Neural progenitor cell (in vitro differentiated cells): ENCODE results near the gene HSPB2. TPM values are rescaled to one million over a fixed set of nuclear protein-coding genes. Genes with fewer than 3 reads are reported as not detected.

Source experiments
- DNase-seq: peaks from one replicate; pipeline ENCODE4 v3.0.0-alpha.2; 2016; ENCODE audit warnings: low spot score
- H2AFZ ChIP-seq: fragments of 200-600 bp; sonication (generic); replicated peaks from 2 replicates; pipeline ENCODE4 v1.6.1; 2016; ENCODE audit warnings: antibody characterized with exemption
- H3F3A ChIP-seq: fragments of 200-600 bp; sonication (generic); 2 replicates; pipeline ENCODE4 v1.6.1; 2016; ENCODE audit warnings: antibody characterized with exemption, low read depth
- H3K27ac ChIP-seq: fragments of 200-600 bp; sonication (generic); 2 replicates; pipeline ENCODE4 v1.5.1; 2016; ENCODE audit warnings: mild to moderate bottlenecking
- H3K27me3 ChIP-seq: fragments of 200-600 bp; sonication (generic); 2 replicates; pipeline ENCODE4 v1.6.1; 2016; ENCODE audit warnings: mild to moderate bottlenecking, moderate library complexity
- H3K36me3 ChIP-seq: fragments of 200-600 bp; sonication (generic); 2 replicates; pipeline ENCODE4 v1.5.1; 2016
- H3K4me1 ChIP-seq: fragments of 200-600 bp; sonication (generic); 2 replicates; pipeline ENCODE4 v1.6.1; 2016; ENCODE audit warnings: mixed run types
- H3K4me2 ChIP-seq: fragments of 200-600 bp; sonication (generic); 2 replicates; pipeline ENCODE4 v1.6.1; 2016
- H3K4me3 ChIP-seq: fragments of 200-600 bp; sonication (generic); 2 replicates; pipeline ENCODE4 v1.5.1; 2016
- H3K79me2 ChIP-seq: fragments of 200-600 bp; sonication (generic); 2 replicates; pipeline ENCODE4 v1.6.1; 2016; ENCODE audit warnings: low read depth
- H3K9ac ChIP-seq: fragments of 200-600 bp; sonication (generic); 2 replicates; pipeline ENCODE4 v1.6.1; 2016
- H3K9me3 ChIP-seq: fragments of 200-600 bp; sonication (generic); 2 replicates; pipeline ENCODE4 v1.5.1; 2016; ENCODE audit warnings: low read depth
- H4K20me1 ChIP-seq: fragments of 200-600 bp; sonication (generic); 2 replicates; pipeline ENCODE4 v1.6.1; 2016; ENCODE audit warnings: low read depth
- H3K27ac Mint-ChIP-seq: 3 replicates; pipeline ENCODE4 v1.8.0; 2021; ENCODE audit warnings: mixed read lengths
- H3K27me3 Mint-ChIP-seq: 2 replicates; pipeline ENCODE4 v1.8.0; 2022; ENCODE audit warnings: low read depth, mild to moderate bottlenecking, inconsistent platforms, moderate library complexity, mixed read lengths; ENCODE audit not compliant: insufficient read depth
- H3K36me3 Mint-ChIP-seq: 3 replicates; pipeline ENCODE4 v1.8.0; 2021; ENCODE audit warnings: mixed read lengths
- H3K4me1 Mint-ChIP-seq: 3 replicates; pipeline ENCODE4 v1.8.0; 2021; ENCODE audit warnings: mixed read lengths
- H3K4me3 Mint-ChIP-seq: 3 replicates; pipeline ENCODE4 v1.8.0; 2021; ENCODE audit warnings: mild to moderate bottlenecking, moderate library complexity, mixed read lengths
- H3K9me3 Mint-ChIP-seq: 3 replicates; pipeline ENCODE4 v1.8.0; 2020; ENCODE audit warnings: mixed read lengths
- EZH2 ChIP-seq: fragments of 200-600 bp; sonication (generic); IDR thresholded peaks from 2 replicates; pipeline ENCODE4 v1.6.1; 2017; ENCODE audit warnings: antibody characterized with exemption, mild to moderate bottlenecking, moderate library complexity
- EZH2phosphoT487 ChIP-seq: fragments of 200-600 bp; sonication (generic); IDR thresholded peaks from 2 replicates; pipeline ENCODE4 v1.6.1; 2017; ENCODE audit warnings: antibody characterized with exemption
- total RNA-seq: library from RNA; depleted of rRNA; stranded (reverse); fragments of >200 nt; gene quantifications from 2 replicates; pipeline ENCODE4 v1.2.3, GENCODE V29; 2015; ENCODE audit warnings: low replicate concordance
- TF ChIP-seq, protein P1 (sequence below): fragments of 200-600 bp; sonication (generic); IDR thresholded peaks from 2 replicates; pipeline ENCODE4 v1.5.1; 2017; ENCODE audit warnings: antibody characterized with exemption, mild to moderate bottlenecking

HSPB2 gene
- total RNA-seq, 1 donor from 2014 or later = not detected

DNA sequence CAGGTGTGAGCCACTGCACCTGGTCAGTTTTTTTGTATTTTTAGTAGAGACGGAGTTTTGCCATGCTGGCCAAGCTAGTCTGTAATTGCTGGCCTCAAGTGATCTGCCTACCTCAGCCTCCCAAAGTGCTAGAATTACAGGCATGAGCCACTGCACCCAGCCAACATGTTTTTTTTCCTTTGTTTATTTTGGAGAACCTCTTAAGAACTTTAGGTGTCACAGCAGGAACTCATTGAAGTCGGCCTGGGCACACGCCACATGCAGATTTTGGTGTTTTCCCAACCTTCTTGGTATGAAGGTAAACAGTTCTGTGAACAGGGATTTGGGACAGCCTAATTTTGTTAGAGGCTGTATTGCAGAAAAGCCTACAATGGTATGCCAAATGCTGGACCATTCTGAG is 34.0 kb downstream of the HSPB2 start:
- peaks cover 9% of the 10 kb centered on the region for H3K4me1 ChIP-seq
- Mint-ChIP-seq H3K9me3 (peaks cover 4% of the 10 kb centered on the region), H3K4me1 (no peaks in the 10 kb centered on the region), H3K36me3 (peaks cover 12% of the 10 kb centered on the region), H3K27me3 (peaks cover 4% of the 10 kb centered on the region), H3K4me3 (no peak overlapping the region), H3K27ac (no peak overlapping the region)
- H3K27me3 ChIP-seq = no peaks in the 10 kb centered on the region
- H3K36me3 ChIP-seq = no peaks in the 10 kb centered on the region
- H3K79me2 ChIP-seq = no peaks in the 10 kb centered on the region
- no peak overlapping the region for H3K4me3 ChIP-seq
- H3K9ac ChIP-seq = no peak overlapping the region
- DNase-seq = no peak
- H3F3A ChIP-seq = peaks cover 11% of the 10 kb centered on the region
- H2AFZ ChIP-seq = no peak overlapping the region
- no peaks in the 10 kb centered on the region for H3K9me3 ChIP-seq
- H3K27ac ChIP-seq = no peak overlapping the region
- H3K4me2 ChIP-seq = no peak overlapping the region
- H4K20me1 ChIP-seq = no peaks in the 10 kb centered on the region
- TF ChIP-seq, protein P1, sequence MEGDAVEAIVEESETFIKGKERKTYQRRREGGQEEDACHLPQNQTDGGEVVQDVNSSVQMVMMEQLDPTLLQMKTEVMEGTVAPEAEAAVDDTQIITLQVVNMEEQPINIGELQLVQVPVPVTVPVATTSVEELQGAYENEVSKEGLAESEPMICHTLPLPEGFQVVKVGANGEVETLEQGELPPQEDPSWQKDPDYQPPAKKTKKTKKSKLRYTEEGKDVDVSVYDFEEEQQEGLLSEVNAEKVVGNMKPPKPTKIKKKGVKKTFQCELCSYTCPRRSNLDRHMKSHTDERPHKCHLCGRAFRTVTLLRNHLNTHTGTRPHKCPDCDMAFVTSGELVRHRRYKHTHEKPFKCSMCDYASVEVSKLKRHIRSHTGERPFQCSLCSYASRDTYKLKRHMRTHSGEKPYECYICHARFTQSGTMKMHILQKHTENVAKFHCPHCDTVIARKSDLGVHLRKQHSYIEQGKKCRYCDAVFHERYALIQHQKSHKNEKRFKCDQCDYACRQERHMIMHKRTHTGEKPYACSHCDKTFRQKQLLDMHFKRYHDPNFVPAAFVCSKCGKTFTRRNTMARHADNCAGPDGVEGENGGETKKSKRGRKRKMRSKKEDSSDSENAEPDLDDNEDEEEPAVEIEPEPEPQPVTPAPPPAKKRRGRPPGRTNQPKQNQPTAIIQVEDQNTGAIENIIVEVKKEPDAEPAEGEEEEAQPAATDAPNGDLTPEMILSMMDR = no peak
- TF ChIP-seq EZH2phosphoT487 (no peak), EZH2 (no peak)

DNA sequence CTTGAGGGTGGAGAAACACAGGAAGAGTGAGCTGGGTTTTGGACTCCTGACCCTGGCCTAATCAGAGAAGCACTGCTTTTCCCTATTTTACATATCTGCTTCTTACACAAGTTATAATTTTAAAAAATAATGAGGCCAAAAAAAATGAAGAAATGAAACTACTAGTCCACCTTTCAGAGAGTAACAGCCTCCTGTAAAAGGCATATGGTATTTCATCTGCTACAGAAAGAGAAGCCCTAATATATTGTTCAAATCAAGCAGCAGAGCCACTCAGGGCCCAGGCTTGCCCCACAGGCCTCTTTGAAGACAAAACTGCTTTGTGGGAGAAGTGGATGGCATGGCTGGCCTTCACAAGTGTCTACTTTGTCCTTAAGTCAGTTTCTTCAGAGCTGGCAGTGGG is 34.6 kb downstream of the HSPB2 start:
- Histone ChIP-seq H3K4me2 (no peak overlapping the region), H3K36me3 (no peaks in the 10 kb centered on the region), H3K9ac (no peak overlapping the region), H3K27ac (no peak overlapping the region), H3K9me3 (no peaks in the 10 kb centered on the region), H4K20me1 (no peaks in the 10 kb centered on the region), H3K4me3 (no peak overlapping the region), H3K79me2 (no peaks in the 10 kb centered on the region), H2AFZ (no peak overlapping the region), H3F3A (peaks cover 11% of the 10 kb centered on the region), H3K27me3 (no peaks in the 10 kb centered on the region), H3K4me1 (peaks cover 9% of the 10 kb centered on the region)
- Mint-ChIP-seq H3K36me3 (peaks cover 12% of the 10 kb centered on the region), H3K4me1 (no peaks in the 10 kb centered on the region), H3K4me3 (no peak overlapping the region), H3K27me3 (peaks cover 4% of the 10 kb centered on the region), H3K27ac (no peak overlapping the region), H3K9me3 (peaks cover 4% of the 10 kb centered on the region)
- no peak for DNase-seq
- no peak for TF ChIP-seq EZH2

DNA sequence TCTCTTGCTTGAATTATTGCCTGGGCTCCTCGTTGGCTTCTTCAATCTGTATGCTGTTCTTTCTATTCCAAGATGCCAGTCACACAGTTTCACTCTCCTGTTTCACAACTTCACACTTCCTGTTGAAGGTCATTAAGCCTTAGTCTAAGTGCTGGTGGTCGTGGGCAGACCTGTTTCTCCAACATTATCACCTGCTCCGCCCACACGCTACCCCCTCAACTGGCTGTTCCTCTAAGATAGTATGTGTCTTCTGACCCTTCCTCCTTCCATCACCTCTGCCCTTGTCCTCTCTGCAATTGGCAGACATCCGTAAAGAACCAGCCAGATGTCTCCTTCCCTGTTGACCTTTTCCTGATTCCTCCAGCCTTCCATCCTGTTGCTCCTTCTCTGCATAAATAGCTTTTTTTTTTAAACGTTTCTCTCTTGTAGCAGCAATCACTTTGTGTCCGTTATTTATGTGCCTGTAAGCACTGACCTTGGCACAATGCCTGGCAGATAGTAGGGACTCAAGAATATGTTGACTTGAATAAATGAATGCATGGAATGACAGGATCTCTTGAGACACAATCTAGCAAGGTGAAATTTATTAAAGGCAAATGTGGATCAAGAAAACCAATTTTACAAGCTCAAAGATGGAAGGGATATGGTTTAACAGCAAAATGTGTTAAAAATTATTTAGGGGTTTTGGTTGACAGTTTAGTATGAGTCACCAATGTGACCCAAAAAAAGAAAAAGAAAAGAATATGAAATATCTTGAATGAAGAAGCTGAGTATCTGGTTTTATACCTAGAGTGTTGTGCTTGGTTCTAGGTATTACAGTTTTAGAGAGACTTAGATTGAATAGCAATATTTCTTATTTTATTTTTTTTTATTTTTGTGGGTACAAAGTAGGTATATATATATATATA is 37.2 kb downstream of the HSPB2 start:
- Histone ChIP-seq H3K36me3 (no peaks in the 10 kb centered on the region), H3K9me3 (no peaks in the 10 kb centered on the region), H3K4me3 (no peak overlapping the region), H3K9ac (no peak overlapping the region), H2AFZ (no peak overlapping the region), H4K20me1 (no peaks in the 10 kb centered on the region), H3K4me2 (no peak overlapping the region), H3K27me3 (no peaks in the 10 kb centered on the region), H3K27ac (no peak overlapping the region), H3K4me1 (no peaks in the 10 kb centered on the region), H3K79me2 (no peaks in the 10 kb centered on the region), H3F3A (no peaks in the 10 kb centered on the region)
- Mint-ChIP-seq H3K36me3 (peaks cover 7% of the 10 kb centered on the region), H3K9me3 (peaks cover 4% of the 10 kb centered on the region), H3K4me3 (no peak overlapping the region), H3K27me3 (peaks cover 2% of the 10 kb centered on the region), H3K4me1 (no peaks in the 10 kb centered on the region), H3K27ac (no peak overlapping the region)
- no peak for DNase-seq
- no peak for TF ChIP-seq EZH2
- TF ChIP-seq EZH2phosphoT487 = no peak
- TF ChIP-seq, protein P1 = no peak

DNA sequence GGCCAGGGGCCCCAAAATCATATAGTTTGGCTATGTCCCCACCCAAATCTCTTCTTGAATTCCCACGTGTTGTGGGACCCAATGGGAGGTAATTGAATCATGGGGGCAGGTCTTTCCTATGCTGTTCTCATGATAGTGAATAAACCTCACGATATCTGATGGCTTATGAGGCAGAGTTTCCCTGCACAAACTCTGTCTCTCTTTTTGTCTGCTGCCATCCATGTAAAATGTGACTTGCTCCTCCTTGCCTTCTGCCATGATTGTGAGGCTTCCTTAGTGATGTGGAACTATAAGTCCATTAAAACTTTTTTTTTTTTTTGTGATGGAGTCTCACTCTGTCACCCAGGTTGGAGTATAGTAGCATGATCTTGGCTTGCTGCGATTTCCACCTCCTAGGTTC is 39.0 kb downstream of the HSPB2 start:
- Mint-ChIP-seq H3K4me1 (no peaks in the 10 kb centered on the region), H3K27ac (no peak overlapping the region), H3K36me3 (peaks cover 6% of the 10 kb centered on the region), H3K9me3 (peaks cover 4% of the 10 kb centered on the region), H3K4me3 (no peak overlapping the region), H3K27me3 (peaks cover 2% of the 10 kb centered on the region)
- H3K4me3 ChIP-seq = no peak overlapping the region
- no peak overlapping the region for H3K27ac ChIP-seq
- H3F3A ChIP-seq = no peaks in the 10 kb centered on the region
- no peaks in the 10 kb centered on the region for H3K27me3 ChIP-seq
- H3K4me1 ChIP-seq = no peaks in the 10 kb centered on the region
- H2AFZ ChIP-seq = no peak overlapping the region
- H3K79me2 ChIP-seq = no peaks in the 10 kb centered on the region
- H3K9me3 ChIP-seq = no peaks in the 10 kb centered on the region
- no peak for DNase-seq
- no peaks in the 10 kb centered on the region for H3K36me3 ChIP-seq
- H3K9ac ChIP-seq = no peak overlapping the region
- H3K4me2 ChIP-seq = no peak overlapping the region
- TF ChIP-seq, protein P1 = no peak
- TF ChIP-seq EZH2 (no peak), EZH2phosphoT487 (no peak)
- no peaks in the 10 kb centered on the region for H4K20me1 ChIP-seq
